Immature natural killer cell (primary cell): ENCODE data around the gene KIF6. TPM values are rescaled to one million over a fixed set of nuclear protein-coding genes. Genes with fewer than 3 reads are reported as not detected.

Source experiments
- DNase-seq, 3 donors: peaks; one replicate each; pipeline ENCODE4 v3.0.0; 2022; ENCODE audit warnings: mixed read lengths in 1 of 3
- H3K27ac Mint-ChIP-seq, 6 donors: one replicate each; pipeline ENCODE4 v1.8.0; 2020; ENCODE audit warnings: mixed read lengths in 6 of 6, mild to moderate bottlenecking in 5 of 6, inconsistent platforms in 4 of 6, moderate library complexity in 3 of 6
- H3K27me3 Mint-ChIP-seq, 3 donors: one replicate each; pipeline ENCODE4 v1.8.0; 2020 to 2021; ENCODE audit warnings: low read depth in 3 of 3, mild to moderate bottlenecking in 3 of 3, mixed read lengths in 3 of 3, moderate library complexity in 3 of 3, inconsistent platforms in 1 of 3
- H3K36me3 Mint-ChIP-seq, 3 donors: one replicate each; pipeline ENCODE4 v1.8.0; 2020; ENCODE audit warnings: mixed read lengths in 3 of 3, inconsistent platforms in 2 of 3, mild to moderate bottlenecking in 2 of 3
- H3K4me1 Mint-ChIP-seq, 2 donors: one replicate each; pipeline ENCODE4 v1.8.0; 2020; ENCODE audit warnings: inconsistent platforms in 2 of 2, mild to moderate bottlenecking in 2 of 2, mixed read lengths in 2 of 2, moderate library complexity in 1 of 2
- H3K4me3 Mint-ChIP-seq, 5 donors: one replicate each; pipeline ENCODE4 v1.8.0; 2020; ENCODE audit warnings: mild to moderate bottlenecking in 5 of 5, mixed read lengths in 5 of 5, inconsistent platforms in 3 of 5, moderate library complexity in 3 of 5
- H3K9me3 Mint-ChIP-seq, 6 donors: one replicate each; pipeline ENCODE4 v1.8.0; 2020; ENCODE audit warnings: mild to moderate bottlenecking in 6 of 6, mixed read lengths in 6 of 6, inconsistent platforms in 4 of 6, moderate library complexity in 3 of 6
- polyA plus RNA-seq, 3 donors: library from polyadenylated mRNA; unstranded; fragments of 300-500 nt; fragmentation: Illumina TruSeq; gene quantifications; one replicate each; pipeline ENCODE4 v1.2.3, GENCODE V29; 2021

KIF6 gene
- polyA plus RNA-seq, 3 donors from 2014 or later, result not detected

GRCh38 chr6:39625209-39625608, 100.0 kb downstream of the KIF6 start:
- H3K27me3 Mint-ChIP-seq, result peaks cover 0 to 5% (median 0%) of the 10 kb centered on the region in 3 donors
- no peak overlapping the region for H3K4me3 Mint-ChIP-seq
- H3K27ac Mint-ChIP-seq, result no peak overlapping the region
- DNase-seq, result no peak
- no peaks in the 10 kb centered on the region for H3K4me1 Mint-ChIP-seq
- peaks cover 0 to 2% (median 0%) of the 10 kb centered on the region in 6 donors for H3K9me3 Mint-ChIP-seq
- no peaks in the 10 kb centered on the region for H3K36me3 Mint-ChIP-seq

- H3K9me3 Mint-ChIP-seq, result peaks cover 0 to 2% (median 0%) of the 10 kb centered on the region in 6 donors
- peaks cover 0 to 5% (median 0%) of the 10 kb centered on the region in 3 donors for H3K27me3 Mint-ChIP-seq
- H3K4me3 Mint-ChIP-seq, result no peak overlapping the region
- H3K27ac Mint-ChIP-seq, result no peak overlapping the region
- no peaks in the 10 kb centered on the region for H3K4me1 Mint-ChIP-seq
- no peak for DNase-seq
- no peaks in the 10 kb centered on the region for H3K36me3 Mint-ChIP-seq
These were observed 101.5 kb downstream of the KIF6 start for GRCh38 chr6:39623750-39624149.

GRCh38 chr6:39617520-39617919, 107.7 kb downstream of the KIF6 start:
- Mint-ChIP-seq H3K27me3 (peaks cover 0 to 5% (median 0%) of the 10 kb centered on the region in 3 donors), H3K36me3 (no peaks in the 10 kb centered on the region), H3K4me3 (no peak overlapping the region), H3K9me3 (no peaks in the 10 kb centered on the region), H3K4me1 (no peaks in the 10 kb centered on the region), H3K27ac (no peak overlapping the region)
- DNase-seq, result no peak

GRCh38 chr6:39617026-39617425, 108.2 kb downstream of the KIF6 start:
- Mint-ChIP-seq H3K27me3 (peaks cover 0 to 5% (median 0%) of the 10 kb centered on the region in 3 donors), H3K36me3 (no peaks in the 10 kb centered on the region), H3K9me3 (no peaks in the 10 kb centered on the region), H3K4me1 (no peaks in the 10 kb centered on the region), H3K27ac (no peak overlapping the region), H3K4me3 (no peak overlapping the region)
- no peak for DNase-seq

- Mint-ChIP-seq H3K27ac (no peak overlapping the region), H3K4me1 (no peaks in the 10 kb centered on the region), H3K27me3 (peaks cover 0 to 5% (median 0%) of the 10 kb centered on the region in 3 donors), H3K36me3 (no peaks in the 10 kb centered on the region), H3K4me3 (no peak overlapping the region), H3K9me3 (no peaks in the 10 kb centered on the region)
- DNase-seq, result no peak
These were observed 109.6 kb downstream of the KIF6 start for GRCh38 chr6:39615622-39616021.

GRCh38 chr6:39614393-39614950, 110.7 kb downstream of the KIF6 start:
- no peak overlapping the region for H3K4me3 Mint-ChIP-seq
- H3K9me3 Mint-ChIP-seq, result no peaks in the 10 kb centered on the region
- no peak for DNase-seq
- peaks cover 0 to 5% (median 0%) of the 10 kb centered on the region in 3 donors for H3K27me3 Mint-ChIP-seq
- H3K4me1 Mint-ChIP-seq, result no peaks in the 10 kb centered on the region
- H3K36me3 Mint-ChIP-seq, result no peaks in the 10 kb centered on the region
- no peak overlapping the region for H3K27ac Mint-ChIP-seq

- Mint-ChIP-seq H3K4me1 (no peaks in the 10 kb centered on the region), H3K36me3 (no peaks in the 10 kb centered on the region), H3K9me3 (peaks cover 0 to 1% (median 0%) of the 10 kb centered on the region in 6 donors), H3K4me3 (no peak overlapping the region), H3K27me3 (peaks cover 0 to 3% (median 3%) of the 10 kb centered on the region in 3 donors), H3K27ac (no peak overlapping the region)
- no peak for DNase-seq
These were observed 115.0 kb downstream of the KIF6 start for GRCh38 chr6:39610221-39610620.

- no peaks in the 10 kb centered on the region for H3K4me1 Mint-ChIP-seq
- DNase-seq, result no peak
- H3K36me3 Mint-ChIP-seq, result no peaks in the 10 kb centered on the region
- H3K9me3 Mint-ChIP-seq, result peaks cover 0 to 1% (median 0%) of the 10 kb centered on the region in 6 donors
- peaks cover 0 to 3% (median 0%) of the 10 kb centered on the region in 3 donors for H3K27me3 Mint-ChIP-seq
- H3K27ac Mint-ChIP-seq, result no peak overlapping the region
- no peak overlapping the region for H3K4me3 Mint-ChIP-seq
These were observed 116.4 kb downstream of the KIF6 start for GRCh38 chr6:39608652-39609345.

GRCh38 chr6:39602601-39603519, 122.3 kb downstream of the KIF6 start:
- no peak for DNase-seq
- peaks cover 2 to 5% (median 5%) of the 10 kb centered on the region in 3 donors for H3K27me3 Mint-ChIP-seq
- peaks cover 0 to 1% (median 0%) of the 10 kb centered on the region in 6 donors for H3K9me3 Mint-ChIP-seq
- no peak overlapping the region for H3K4me3 Mint-ChIP-seq
- no peak overlapping the region for H3K27ac Mint-ChIP-seq
- H3K4me1 Mint-ChIP-seq, result no peaks in the 10 kb centered on the region
- no peaks in the 10 kb centered on the region for H3K36me3 Mint-ChIP-seq

GRCh38 chr6:39599973-39600372, 125.2 kb downstream of the KIF6 start:
- no peak for DNase-seq
- H3K4me3 Mint-ChIP-seq, result no peak overlapping the region
- H3K36me3 Mint-ChIP-seq, result no peaks in the 10 kb centered on the region
- no peaks in the 10 kb centered on the region for H3K9me3 Mint-ChIP-seq
- no peaks in the 10 kb centered on the region for H3K4me1 Mint-ChIP-seq
- H3K27me3 Mint-ChIP-seq, result peaks cover 2 to 10% (median 7%) of the 10 kb centered on the region in 3 donors
- H3K27ac Mint-ChIP-seq, result no peak overlapping the region

- Mint-ChIP-seq H3K27ac (no peak overlapping the region), H3K36me3 (no peaks in the 10 kb centered on the region), H3K27me3 (peaks cover 2 to 10% (median 7%) of the 10 kb centered on the region in 3 donors)
These were observed 125.9 kb downstream of the KIF6 start for GRCh38 chr6:39599341-39599740.

GRCh38 chr6:39594285-39594684, 130.9 kb downstream of the KIF6 start:
- Mint-ChIP-seq H3K4me3 (no peak overlapping the region), H3K4me1 (no peaks in the 10 kb centered on the region), H3K27me3 (peaks cover 3 to 8% (median 6%) of the 10 kb centered on the region in 3 donors), H3K27ac (no peak overlapping the region), H3K36me3 (no peaks in the 10 kb centered on the region), H3K9me3 (peaks cover 0 to 1% (median 0%) of the 10 kb centered on the region in 6 donors)
- no peak for DNase-seq

More at GRCh38 chr6:39599341-39599740, 125.9 kb downstream of the KIF6 start:
- H3K9me3 Mint-ChIP-seq, result no peaks in the 10 kb centered on the region
- no peak overlapping the region for H3K4me3 Mint-ChIP-seq
- H3K4me1 Mint-ChIP-seq, result no peaks in the 10 kb centered on the region
- no peak for DNase-seq

GRCh38 chr6:39593646-39594045, 131.6 kb downstream of the KIF6 start:
- H3K9me3 Mint-ChIP-seq, result peaks cover 0 to 1% (median 0%) of the 10 kb centered on the region in 6 donors
- DNase-seq, result no peak
- peaks cover 3 to 8% (median 6%) of the 10 kb centered on the region in 3 donors for H3K27me3 Mint-ChIP-seq
- no peak overlapping the region for H3K4me3 Mint-ChIP-seq
- H3K4me1 Mint-ChIP-seq, result no peaks in the 10 kb centered on the region
- H3K27ac Mint-ChIP-seq, result no peak overlapping the region
- no peaks in the 10 kb centered on the region for H3K36me3 Mint-ChIP-seq
